GM18861 (cell line): Measurements from ENCODE around the gene B4GALT6.

ENCODE experiments used
- ATAC-seq: cut with Tn5 transposase; IDR thresholded peaks from one replicate; pipeline ENCODE4 v1.9.1; 2021; ENCODE audit not compliant: unreplicated experiment

B4GALT6 gene

DNA sequence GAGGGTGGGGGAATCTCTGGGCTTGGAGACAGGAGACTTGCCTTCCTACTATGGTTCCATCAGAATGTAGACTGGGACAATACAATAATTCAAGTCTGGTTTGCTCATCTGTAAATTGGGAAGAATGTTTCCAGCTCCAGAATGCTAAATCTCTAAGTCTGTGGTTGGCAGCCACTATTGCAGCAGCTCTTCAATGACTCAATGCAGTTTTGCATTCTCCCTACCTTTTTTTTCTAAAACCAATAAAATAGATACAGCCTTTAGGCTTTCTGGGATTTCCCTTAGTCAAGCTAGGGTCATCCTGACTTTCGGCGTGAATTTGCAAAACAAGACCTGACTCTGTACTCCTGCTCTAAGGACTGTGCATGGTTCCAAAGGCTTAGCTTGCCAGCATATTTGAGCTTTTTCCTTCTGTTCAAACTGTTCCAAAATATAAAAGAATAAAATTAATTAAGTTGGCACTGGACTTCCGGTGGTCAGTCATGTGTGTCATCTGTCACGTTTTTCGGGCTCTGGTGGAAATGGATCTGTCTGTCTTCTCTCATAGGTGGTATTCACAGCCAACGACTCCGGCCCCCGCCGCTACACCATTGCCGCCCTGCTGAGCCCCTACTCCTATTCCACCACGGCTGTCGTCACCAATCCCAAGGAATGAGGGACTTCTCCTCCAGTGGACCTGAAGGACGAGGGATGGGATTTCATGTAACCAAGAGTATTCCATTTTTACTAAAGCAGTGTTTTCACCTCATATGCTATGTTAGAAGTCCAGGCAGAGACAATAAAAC is 86.2 kb downstream of the B4GALT6 start:
- ATAC-seq, result no peak

- ATAC-seq, result no peak
Measured at GRCh38 chr18:31596081-31596872, 88.1 kb downstream of the B4GALT6 start.

- no peak for ATAC-seq
Measured at GRCh38 chr18:31595121-31595771, 89.1 kb downstream of the B4GALT6 start.

DNA sequence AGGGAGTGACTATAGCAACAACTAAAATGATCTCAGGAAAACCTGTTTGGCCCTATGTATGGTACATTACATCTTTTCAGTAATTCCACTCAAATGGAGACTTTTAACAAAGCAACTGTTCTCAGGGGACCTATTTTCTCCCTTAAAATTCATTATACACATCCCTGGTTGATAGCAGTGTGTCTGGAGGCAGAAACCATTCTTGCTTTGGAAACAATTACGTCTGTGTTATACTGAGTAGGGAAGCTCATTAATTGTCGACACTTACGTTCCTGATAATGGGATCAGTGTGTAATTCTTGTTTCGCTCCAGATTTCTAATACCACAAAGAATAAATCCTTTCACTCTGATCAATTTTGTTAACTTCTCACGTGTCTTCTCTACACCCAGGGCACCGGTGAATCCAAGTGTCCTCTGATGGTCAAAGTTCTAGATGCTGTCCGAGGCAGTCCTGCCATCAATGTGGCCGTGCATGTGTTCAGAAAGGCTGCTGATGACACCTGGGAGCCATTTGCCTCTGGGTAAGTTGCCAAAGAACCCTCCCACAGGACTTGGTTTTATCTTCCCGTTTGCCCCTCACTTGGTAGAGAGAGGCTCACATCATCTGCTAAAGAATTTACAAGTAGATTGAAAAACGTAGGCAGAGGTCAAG is 91.7 kb downstream of the B4GALT6 start:
- no peak for ATAC-seq

DNA sequence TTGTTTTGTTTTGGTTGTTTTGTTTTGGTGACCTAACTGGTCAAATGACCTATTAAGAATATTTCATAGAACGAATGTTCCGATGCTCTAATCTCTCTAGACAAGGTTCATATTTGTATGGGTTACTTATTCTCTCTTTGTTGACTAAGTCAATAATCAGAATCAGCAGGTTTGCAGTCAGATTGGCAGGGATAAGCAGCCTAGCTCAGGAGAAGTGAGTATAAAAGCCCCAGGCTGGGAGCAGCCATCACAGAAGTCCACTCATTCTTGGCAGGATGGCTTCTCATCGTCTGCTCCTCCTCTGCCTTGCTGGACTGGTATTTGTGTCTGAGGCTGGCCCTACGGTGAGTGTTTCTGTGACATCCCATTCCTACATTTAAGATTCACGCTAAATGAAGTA is 92.8 kb downstream of the B4GALT6 start, which contains the start of gene TTR:
Gene TTR, plus strand, starts transcription at position 250 of the 400 bp plus-strand sequence. Its CDS starts 26 bp downstream, at position 276.
- no peak for ATAC-seq

DNA sequence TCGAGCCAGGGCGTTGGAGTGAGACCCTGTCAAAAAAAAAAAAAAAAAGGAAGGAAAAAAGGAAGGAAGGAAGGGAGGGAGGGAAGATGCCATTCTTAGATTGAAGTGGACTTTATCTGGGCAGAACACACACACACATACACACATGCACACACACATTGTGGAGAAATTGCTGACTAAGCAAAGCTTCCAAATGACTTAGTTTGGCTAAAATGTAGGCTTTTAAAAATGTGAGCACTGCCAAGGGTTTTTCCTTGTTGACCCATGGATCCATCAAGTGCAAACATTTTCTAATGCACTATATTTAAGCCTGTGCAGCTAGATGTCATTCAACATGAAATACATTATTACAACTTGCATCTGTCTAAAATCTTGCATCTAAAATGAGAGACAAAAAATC is 93.3 kb downstream of the B4GALT6 start:
- no peak for ATAC-seq

DNA sequence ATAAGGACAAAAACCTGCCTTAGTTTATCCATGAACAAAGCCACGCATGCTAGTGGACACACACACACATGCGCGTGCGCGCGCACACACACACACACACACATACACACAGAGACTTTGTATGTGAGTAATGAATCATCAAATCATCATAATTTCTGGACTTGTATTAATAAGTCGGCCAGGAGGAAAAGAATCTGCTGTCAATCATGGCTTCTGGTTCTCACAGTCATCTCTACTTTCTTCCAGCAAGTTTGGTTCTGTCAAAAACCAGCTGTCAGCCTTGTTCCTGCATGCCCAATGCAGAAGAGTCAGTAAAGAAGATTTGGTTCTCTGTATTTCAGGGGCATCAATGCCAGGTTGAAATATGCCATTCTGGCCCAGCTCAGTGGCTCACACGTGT is 93.8 kb downstream of the B4GALT6 start:
- ATAC-seq, result no peak

DNA sequence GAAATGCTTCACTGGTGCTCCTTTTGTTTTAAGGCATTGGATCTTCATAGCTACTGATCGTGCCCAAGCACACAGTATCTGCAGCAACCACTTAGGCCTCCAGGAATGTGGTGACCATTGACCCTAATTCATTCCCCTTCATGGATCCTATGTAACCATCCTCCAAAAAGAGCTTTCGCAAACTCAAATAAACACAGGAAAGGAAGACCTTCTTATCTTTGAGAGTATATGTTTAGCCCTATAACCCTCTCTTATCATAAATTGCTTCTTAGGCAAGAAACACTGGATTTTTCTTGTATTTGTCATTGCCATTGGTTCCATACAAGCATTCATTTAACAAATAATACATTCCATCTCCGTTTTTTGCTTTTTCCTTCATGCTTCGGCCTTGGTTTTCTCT is 96.9 kb downstream of the B4GALT6 start:
- no peak for ATAC-seq

- ATAC-seq, result no peak
Measured at GRCh38 chr18:31586616-31587015, 97.8 kb downstream of the B4GALT6 start.

GRCh38 chr18:31585991-31586390 is 98.4 kb downstream of the B4GALT6 start:
- no peak for ATAC-seq

DNA sequence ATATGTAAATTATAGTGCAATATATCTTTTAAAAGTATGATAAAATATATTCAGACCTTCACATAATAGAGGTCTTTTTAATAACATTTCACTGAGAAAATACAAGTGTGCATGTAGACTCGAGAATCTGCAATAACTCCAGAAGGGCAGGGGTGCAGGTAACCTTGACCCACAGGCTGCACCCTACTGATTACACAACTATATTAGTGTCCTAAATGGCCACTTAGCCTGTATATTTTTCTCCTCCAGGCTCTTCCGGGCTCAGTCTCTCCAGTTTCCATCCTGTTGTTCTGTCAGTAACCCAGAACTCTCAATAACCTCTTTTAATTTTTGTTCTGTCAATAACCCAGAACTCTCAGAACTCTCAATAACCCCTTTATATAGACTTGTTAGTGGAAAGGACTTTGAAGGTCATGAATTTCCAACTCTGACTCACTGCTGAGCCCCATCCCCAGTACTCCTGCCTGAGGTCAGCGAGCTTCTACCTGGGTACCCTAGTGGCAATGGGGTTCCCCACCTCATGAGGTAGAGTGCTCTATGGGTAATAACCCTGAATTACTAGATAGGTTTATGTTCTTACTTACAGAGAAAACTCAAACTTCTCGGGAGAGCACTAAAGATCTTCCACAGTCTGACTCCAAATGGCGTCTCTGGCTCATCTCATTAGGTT is 101.1 kb downstream of the B4GALT6 start:
- ATAC-seq, result no peak

- ATAC-seq, result no peak
Measured at GRCh38 chr18:31581498-31582197, 102.7 kb downstream of the B4GALT6 start.

DNA sequence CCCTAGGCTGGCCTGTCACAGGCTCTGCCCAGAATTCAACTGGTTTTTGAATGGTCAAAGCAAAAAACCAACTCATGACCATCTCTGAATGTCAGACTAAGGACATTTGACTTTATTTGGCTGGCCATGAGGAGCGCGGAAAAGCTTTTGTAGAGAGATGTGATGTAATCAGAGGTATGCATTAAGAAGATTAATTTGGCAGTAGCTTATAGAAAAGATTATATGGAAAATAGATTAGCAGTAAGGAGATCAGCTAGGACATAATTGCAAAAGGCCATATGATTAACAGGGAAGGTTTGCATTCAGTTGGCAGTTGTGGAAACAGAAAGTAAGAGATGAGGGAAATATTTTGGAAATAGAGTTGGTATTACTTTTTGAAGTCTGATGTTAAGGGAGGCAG is 105.0 kb downstream of the B4GALT6 start:
- no peak for ATAC-seq

GRCh38 chr18:31578126-31578525 is 106.3 kb downstream of the B4GALT6 start:
- no peak for ATAC-seq

- ATAC-seq, result no peak
Measured at GRCh38 chr18:31577195-31577594, 107.2 kb downstream of the B4GALT6 start.

GRCh38 chr18:31576670-31577069 is 107.7 kb downstream of the B4GALT6 start:
- peak; percentile 49 for ATAC-seq

- ATAC-seq, result no peak
Measured at GRCh38 chr18:31575515-31576257, 108.7 kb downstream of the B4GALT6 start.

DNA sequence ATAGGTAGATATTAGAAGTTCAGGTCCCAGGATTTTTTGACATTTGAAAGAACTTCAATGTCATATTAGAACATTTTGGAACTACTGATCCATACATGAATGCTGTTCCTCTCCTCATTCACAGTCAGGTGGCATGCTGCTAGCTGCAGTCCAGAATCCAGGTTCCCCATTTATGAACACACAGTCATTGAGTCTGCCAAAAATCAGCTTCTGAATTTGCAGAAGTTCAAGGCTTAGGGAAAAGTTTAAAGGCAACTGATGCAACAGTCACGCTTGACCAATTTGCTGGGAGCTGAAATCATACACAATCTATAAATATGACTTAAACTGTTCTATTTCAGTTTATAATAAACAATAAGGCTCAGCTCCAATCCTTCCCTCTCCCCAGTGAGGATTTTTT is 110.0 kb downstream of the B4GALT6 start:
- ATAC-seq, result no peak
